ENCODE results near the gene BPTF.
"Not testable (repeated sequence)": the region's sequence is repeated elsewhere in the genome, so short reads cannot be mapped to it uniquely, and the experiment has no call there.

Gene BPTF

GRCh38 chr17:67818110-67819002 is 6.9 kb upstream of the BPTF start:
- Histone ChIP-seq H3K4me1 (ENCODE audit: control insufficient read depth, insufficient read depth, low read length) (no peaks in the 10 kb centered on the region), H3K27me3 (ENCODE audit: control insufficient read depth, insufficient read depth, low read length) (no peaks in the 10 kb centered on the region), H3K9me3 (ENCODE audit: control insufficient read depth, insufficient read depth, low read length) (no peaks in the 10 kb centered on the region), H3K27ac (ENCODE audit: low read length) (no peak overlapping the region), H3K36me3 (ENCODE audit: control insufficient read depth, insufficient read depth, low read length) (no peaks in the 10 kb centered on the region), H3K4me3 (ENCODE audit: low read length) (no peak overlapping the region)
- no peak for DNase-seq (ENCODE audit: low read depth, low spot score)
- WGBS (ENCODE audit: insufficient coverage, insufficient read length): no CpG with 5 or more reads among the region's 7 CpGs

DNA sequence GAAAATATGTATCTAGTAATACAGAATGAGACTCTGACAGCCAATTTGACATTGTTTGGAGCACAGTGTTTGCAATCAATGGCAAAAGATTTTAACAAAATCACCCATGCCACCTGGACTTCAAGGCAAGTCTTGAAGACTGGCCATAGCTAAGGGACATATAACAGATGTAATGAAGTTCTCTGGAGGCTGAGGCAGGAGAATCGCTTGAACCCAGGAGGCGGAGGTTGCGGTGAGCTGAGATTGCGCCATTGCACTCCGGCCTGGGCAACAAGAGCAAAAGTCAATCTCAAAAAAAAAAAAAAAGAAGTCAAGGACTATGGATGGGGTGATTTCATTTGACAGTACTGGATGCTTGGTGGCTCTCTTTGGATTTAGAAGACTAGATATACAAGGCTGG is 5.6 kb upstream of the BPTF start:
- no CpG with 5 or more reads among the region's 5 CpGs for WGBS (ENCODE audit: insufficient coverage, insufficient read length)
- no peak for DNase-seq (ENCODE audit: low read depth, low spot score)
- H3K4me3 ChIP-seq (ENCODE audit: low read length): no peak overlapping the region
- no peak overlapping the region for H3K27ac ChIP-seq (ENCODE audit: low read length)
- H3K36me3 ChIP-seq (ENCODE audit: control insufficient read depth, insufficient read depth, low read length): no peaks in the 10 kb centered on the region
- H3K9me3 ChIP-seq (ENCODE audit: control insufficient read depth, insufficient read depth, low read length): no peaks in the 10 kb centered on the region
- no peaks in the 10 kb centered on the region for H3K4me1 ChIP-seq (ENCODE audit: control insufficient read depth, insufficient read depth, low read length)
- no peaks in the 10 kb centered on the region for H3K27me3 ChIP-seq (ENCODE audit: control insufficient read depth, insufficient read depth, low read length)

DNA sequence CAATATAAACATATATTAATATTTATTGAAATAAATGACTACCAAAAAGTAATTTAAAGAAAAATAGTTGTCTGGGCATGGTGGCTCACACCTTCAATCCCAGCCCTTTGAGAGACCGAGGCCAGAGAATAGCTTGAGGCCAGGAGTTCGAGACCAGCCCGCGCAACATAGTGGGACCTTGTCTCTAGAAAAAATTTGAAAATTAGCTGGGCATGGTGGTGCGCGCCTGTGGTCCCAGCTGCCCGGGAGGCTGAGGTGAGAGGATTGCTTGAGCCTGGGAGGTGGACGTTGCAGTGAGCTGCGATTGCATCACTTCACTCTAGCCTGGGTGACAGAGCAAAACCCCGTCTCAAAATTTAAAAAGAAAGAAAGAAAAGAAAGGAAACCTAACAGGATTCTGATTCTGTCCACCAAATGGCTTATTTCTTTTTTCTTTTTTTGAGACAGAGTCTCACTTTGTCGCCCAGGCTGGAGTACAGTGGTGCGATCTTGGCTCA is 3.4 kb upstream of the BPTF start:
- no peak overlapping the region for H3K27ac ChIP-seq (ENCODE audit: low read length)
- H3K4me1 ChIP-seq (ENCODE audit: control insufficient read depth, insufficient read depth, low read length): no peaks in the 10 kb centered on the region
- no peak for DNase-seq (ENCODE audit: low read depth, low spot score)
- no peaks in the 10 kb centered on the region for H3K27me3 ChIP-seq (ENCODE audit: control insufficient read depth, insufficient read depth, low read length)
- no peaks in the 10 kb centered on the region for H3K36me3 ChIP-seq (ENCODE audit: control insufficient read depth, insufficient read depth, low read length)
- H3K9me3 ChIP-seq (ENCODE audit: control insufficient read depth, insufficient read depth, low read length): no peaks in the 10 kb centered on the region
- H3K4me3 ChIP-seq (ENCODE audit: low read length): no peak overlapping the region
- no CpG with 5 or more reads among the region's 12 CpGs for WGBS (ENCODE audit: insufficient coverage, insufficient read length)

GRCh38 chr17:67825627-67826601 is 611 bp downstream of the BPTF start:
- H3K4me3 ChIP-seq (ENCODE audit: low read length): peak overlapping the region; percentile 67
- WGBS (ENCODE audit: insufficient coverage, insufficient read length): no CpG with 5 or more reads among the region's 94 CpGs
- not testable (repeated sequence) for H3K27me3 ChIP-seq (ENCODE audit: control insufficient read depth, insufficient read depth, low read length); H3K4me1 ChIP-seq (ENCODE audit: control insufficient read depth, insufficient read depth, low read length); DNase-seq (ENCODE audit: low read depth, low spot score); H3K27ac ChIP-seq (ENCODE audit: low read length); H3K36me3 ChIP-seq (ENCODE audit: control insufficient read depth, insufficient read depth, low read length); H3K9me3 ChIP-seq (ENCODE audit: control insufficient read depth, insufficient read depth, low read length)

DNA sequence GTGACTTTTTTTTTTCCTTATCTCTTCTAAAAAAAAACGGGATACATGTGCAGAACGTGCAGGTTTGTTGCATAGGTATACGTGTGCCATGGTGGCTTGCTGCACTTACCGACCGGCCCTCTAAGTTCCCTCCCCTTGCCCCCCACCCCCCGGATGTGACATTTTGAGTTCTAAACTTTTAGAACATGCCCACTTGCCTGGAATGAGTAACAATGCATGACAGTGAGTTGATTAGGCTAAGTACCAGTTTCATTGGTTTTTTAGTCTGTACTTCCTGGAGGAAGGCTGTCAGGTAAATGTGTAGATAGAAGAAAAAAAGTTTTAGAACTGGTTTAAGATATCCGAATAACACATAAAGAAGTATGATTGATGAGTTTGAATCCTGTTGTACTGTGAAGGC is 4.0 kb downstream of the BPTF start:
- DNase-seq (ENCODE audit: low read depth, low spot score): no peak
- no peaks in the 10 kb centered on the region for H3K27me3 ChIP-seq (ENCODE audit: control insufficient read depth, insufficient read depth, low read length)
- H3K36me3 ChIP-seq (ENCODE audit: control insufficient read depth, insufficient read depth, low read length): no peaks in the 10 kb centered on the region
- H3K9me3 ChIP-seq (ENCODE audit: control insufficient read depth, insufficient read depth, low read length): no peaks in the 10 kb centered on the region
- H3K4me3 ChIP-seq (ENCODE audit: low read length): no peak overlapping the region
- WGBS (ENCODE audit: insufficient coverage, insufficient read length): 100% methylated on average over 1 of the region's 7 CpGs
- H3K4me1 ChIP-seq (ENCODE audit: control insufficient read depth, insufficient read depth, low read length): peaks cover 5% of the 10 kb centered on the region; the same call in 1 of the 2 replicates
- no peak overlapping the region for H3K27ac ChIP-seq (ENCODE audit: low read length)

DNA sequence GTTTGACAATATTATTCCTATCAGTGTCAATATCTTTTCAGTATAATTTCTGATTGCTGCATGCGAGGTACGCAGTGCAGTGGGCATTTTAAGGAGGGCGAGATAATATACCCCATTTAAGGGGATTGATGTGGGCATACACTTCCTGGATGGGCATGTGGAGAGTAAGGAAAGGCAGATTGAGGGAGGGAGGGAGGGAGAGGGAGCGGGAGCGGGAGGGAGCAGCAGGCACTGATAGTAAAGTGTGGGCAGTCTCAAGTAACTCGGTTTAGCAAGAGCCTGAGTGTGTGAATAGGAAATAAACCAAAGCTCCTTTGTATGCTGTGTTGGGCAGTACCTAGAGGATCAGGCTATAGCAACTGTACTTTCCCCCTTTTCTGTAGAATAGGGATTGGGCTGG is 5.1 kb downstream of the BPTF start:
- no peaks in the 10 kb centered on the region for H3K36me3 ChIP-seq (ENCODE audit: control insufficient read depth, insufficient read depth, low read length)
- no CpG with 5 or more reads among the region's 6 CpGs for WGBS (ENCODE audit: insufficient coverage, insufficient read length)
- DNase-seq (ENCODE audit: low read depth, low spot score): no peak
- H3K9me3 ChIP-seq (ENCODE audit: control insufficient read depth, insufficient read depth, low read length): no peaks in the 10 kb centered on the region
- no peak overlapping the region; the same call in 1 of the 2 replicates for H3K4me3 ChIP-seq (ENCODE audit: low read length)
- no peaks in the 10 kb centered on the region for H3K27me3 ChIP-seq (ENCODE audit: control insufficient read depth, insufficient read depth, low read length)
- H3K27ac ChIP-seq (ENCODE audit: low read length): no peak overlapping the region
- peaks cover 5% of the 10 kb centered on the region; the same call in 1 of the 2 replicates for H3K4me1 ChIP-seq (ENCODE audit: control insufficient read depth, insufficient read depth, low read length)

DNA sequence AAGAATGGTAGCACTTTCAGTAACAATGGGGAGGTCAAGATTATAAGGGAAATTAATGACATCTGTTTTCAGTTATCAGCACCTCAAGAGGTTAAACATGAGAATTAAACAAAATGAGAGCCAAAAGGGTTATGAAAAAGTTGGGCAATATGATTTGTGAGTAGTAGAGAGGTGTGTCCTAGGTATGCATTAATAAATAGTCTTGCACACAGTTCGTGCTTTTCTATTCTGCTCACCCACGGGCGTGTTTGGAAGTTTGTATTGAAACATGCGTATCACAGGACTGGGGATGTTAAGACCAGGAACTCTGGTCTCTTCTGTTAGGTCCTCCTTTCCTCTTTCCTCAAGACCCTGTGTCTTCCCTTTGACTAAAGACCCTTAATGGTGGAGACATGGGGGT is 6.0 kb downstream of the BPTF start:
- WGBS (ENCODE audit: insufficient coverage, insufficient read length): no CpG with 5 or more reads among the region's 4 CpGs
- no peak for DNase-seq (ENCODE audit: low read depth, low spot score)
- H3K4me1 ChIP-seq (ENCODE audit: control insufficient read depth, insufficient read depth, low read length): peaks cover 5% of the 10 kb centered on the region; the same call in 1 of the 2 replicates

DNA sequence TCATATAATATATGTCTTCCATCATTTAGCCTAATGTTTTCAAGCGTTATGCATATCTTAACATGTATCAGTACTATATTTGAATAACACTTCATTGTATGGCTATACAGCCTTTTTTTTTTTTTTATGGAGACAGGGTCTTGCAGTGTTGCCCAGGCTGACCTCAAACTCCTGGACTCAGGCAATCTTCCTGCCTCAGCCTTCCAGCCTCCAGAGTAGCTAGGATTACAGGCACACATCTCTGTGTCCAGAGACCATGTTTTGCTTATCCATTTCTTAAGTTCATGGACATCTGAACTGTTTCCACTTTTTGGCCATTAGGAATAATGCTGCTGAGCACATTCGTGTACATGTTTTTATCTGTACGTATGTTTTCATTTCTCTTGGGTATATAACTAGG is 7.8 kb downstream of the BPTF start:
- Histone ChIP-seq H3K27me3 (ENCODE audit: control insufficient read depth, insufficient read depth, low read length) (no peaks in the 10 kb centered on the region), H3K36me3 (ENCODE audit: control insufficient read depth, insufficient read depth, low read length) (no peaks in the 10 kb centered on the region), H3K4me3 (ENCODE audit: low read length) (no peak overlapping the region), H3K27ac (ENCODE audit: low read length) (no peak overlapping the region), H3K9me3 (ENCODE audit: control insufficient read depth, insufficient read depth, low read length) (no peaks in the 10 kb centered on the region), H3K4me1 (ENCODE audit: control insufficient read depth, insufficient read depth, low read length) (peaks cover 5% of the 10 kb centered on the region; the same call in 1 of the 2 replicates)
- WGBS (ENCODE audit: insufficient coverage, insufficient read length): no CpG with 5 or more reads among the region's 3 CpGs
- DNase-seq (ENCODE audit: low read depth, low spot score): no peak

More for the DNA sequence above, 6.0 kb downstream of the BPTF start:
- Histone ChIP-seq H3K36me3 (ENCODE audit: control insufficient read depth, insufficient read depth, low read length) (no peaks in the 10 kb centered on the region), H3K27ac (ENCODE audit: low read length) (no peak overlapping the region), H3K27me3 (ENCODE audit: control insufficient read depth, insufficient read depth, low read length) (no peaks in the 10 kb centered on the region), H3K9me3 (ENCODE audit: control insufficient read depth, insufficient read depth, low read length) (no peaks in the 10 kb centered on the region), H3K4me3 (ENCODE audit: low read length) (no peak overlapping the region)

DNA sequence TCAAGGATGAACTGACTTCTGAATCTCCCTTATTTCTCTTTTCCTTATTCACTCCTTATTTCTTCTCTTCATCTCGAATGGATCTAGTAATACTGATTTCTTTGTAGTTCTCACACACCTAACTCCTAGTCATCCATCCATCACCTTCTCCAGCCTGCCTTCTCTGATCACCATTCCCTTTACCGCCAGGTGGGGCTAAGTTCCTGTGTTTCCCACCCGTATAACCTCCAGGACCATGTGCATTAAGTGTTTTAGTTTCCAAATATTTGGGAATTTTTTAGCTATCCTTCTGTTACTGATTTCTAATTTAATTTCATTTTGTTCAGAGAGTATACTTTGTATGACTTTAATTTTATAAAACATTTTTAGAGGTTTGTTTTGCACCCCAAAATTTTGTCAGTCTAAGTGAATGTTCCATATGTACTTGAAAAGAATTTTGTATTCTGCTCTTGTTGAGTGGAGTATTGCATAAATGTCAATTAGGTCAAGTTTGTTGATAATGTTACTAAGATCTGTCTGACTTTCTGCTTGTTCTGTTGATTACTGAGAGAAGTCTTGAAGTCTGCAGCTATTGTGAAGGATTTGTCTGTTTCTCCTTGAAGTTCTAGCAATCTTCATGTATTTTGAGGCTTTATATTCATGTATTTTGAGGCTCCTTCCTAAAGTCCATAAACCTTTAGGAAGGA is 8.8 kb downstream of the BPTF start:
- H3K4me3 ChIP-seq (ENCODE audit: low read length): no peak overlapping the region
- peaks cover 5% of the 10 kb centered on the region; the same call in 1 of the 2 replicates for H3K4me1 ChIP-seq (ENCODE audit: control insufficient read depth, insufficient read depth, low read length)
- DNase-seq (ENCODE audit: low read depth, low spot score): no peak
- no peak overlapping the region for H3K27ac ChIP-seq (ENCODE audit: low read length)
- no peaks in the 10 kb centered on the region for H3K9me3 ChIP-seq (ENCODE audit: control insufficient read depth, insufficient read depth, low read length)
- H3K36me3 ChIP-seq (ENCODE audit: control insufficient read depth, insufficient read depth, low read length): no peaks in the 10 kb centered on the region
- H3K27me3 ChIP-seq (ENCODE audit: control insufficient read depth, insufficient read depth, low read length): no peaks in the 10 kb centered on the region
- WGBS (ENCODE audit: insufficient coverage, insufficient read length): no CpG with 5 or more reads among the region's 3 CpGs

DNA sequence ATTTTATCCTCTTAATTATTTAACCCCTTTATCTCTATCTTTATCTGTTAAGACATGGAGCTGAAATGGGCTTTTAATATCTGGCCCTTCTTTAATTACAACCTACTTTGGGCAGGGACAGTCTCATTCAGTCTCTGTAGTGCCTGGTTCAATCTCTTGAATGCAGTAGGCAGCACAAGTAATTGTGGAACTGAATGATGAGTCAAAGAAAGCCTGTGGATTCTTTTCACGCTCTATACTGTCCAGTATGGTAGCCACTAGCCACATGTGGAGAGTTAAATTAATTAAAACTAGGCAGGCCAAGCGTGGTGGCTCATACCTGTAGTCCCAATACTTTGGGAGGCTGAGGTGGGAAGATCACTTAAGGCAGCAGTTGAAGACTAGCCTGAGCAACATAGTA is 9.3 kb downstream of the BPTF start:
- no CpG with 5 or more reads among the region's 2 CpGs for WGBS (ENCODE audit: insufficient coverage, insufficient read length)
- Histone ChIP-seq H3K9me3 (ENCODE audit: control insufficient read depth, insufficient read depth, low read length) (no peaks in the 10 kb centered on the region), H3K27ac (ENCODE audit: low read length) (no peak overlapping the region), H3K27me3 (ENCODE audit: control insufficient read depth, insufficient read depth, low read length) (no peaks in the 10 kb centered on the region), H3K4me1 (ENCODE audit: control insufficient read depth, insufficient read depth, low read length) (peaks cover 5% of the 10 kb centered on the region; the same call in 1 of the 2 replicates), H3K36me3 (ENCODE audit: control insufficient read depth, insufficient read depth, low read length) (no peaks in the 10 kb centered on the region), H3K4me3 (ENCODE audit: low read length) (no peak overlapping the region)
- DNase-seq (ENCODE audit: low read depth, low spot score): no peak

Measured in iPS DF 6.9 (cell line).